Suppressor macrophage treated with lipopolysaccharide for 4 hours (primary cell): Measurements from ENCODE around the gene RTP4.
"Not testable (repeated sequence)": the region's sequence is repeated elsewhere in the genome, so short reads cannot be mapped to it uniquely, and the experiment has no call there.

Experiments used
- DNase-seq: peaks from one replicate; pipeline ENCODE4 v3.0.0-alpha.2; 2020

The RTP4 gene

GRCh38 chr3:187375581-187375980 is 7.4 kb downstream of the RTP4 start:
- no peak for DNase-seq

- DNase-seq: no peak
Observed at GRCh38 chr3:187377842-187378241, 9.7 kb downstream of the RTP4 start.

- no peak for DNase-seq
Observed at GRCh38 chr3:187382609-187383151, 14.5 kb downstream of the RTP4 start.

DNA sequence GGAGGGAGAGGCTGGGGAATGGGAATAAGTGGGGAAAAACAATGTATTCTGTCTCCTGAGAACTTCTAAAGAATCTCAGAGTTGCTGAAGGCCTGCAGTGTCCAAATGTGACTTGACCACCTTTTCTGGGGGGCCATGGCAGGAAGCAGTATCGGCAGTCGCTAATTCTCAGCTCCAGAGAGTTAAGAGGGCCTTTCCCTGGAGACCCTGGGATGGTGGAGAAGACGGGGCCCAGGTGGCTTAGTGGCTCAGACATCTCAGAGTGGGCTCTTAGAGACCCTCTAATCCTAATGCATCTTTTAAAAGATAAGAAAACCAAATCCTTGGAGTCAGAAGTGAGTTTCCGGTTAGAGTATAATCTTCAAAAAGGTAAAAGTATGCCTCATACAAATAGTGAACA is 15.1 kb downstream of the RTP4 start:
- DNase-seq: no peak

DNA sequence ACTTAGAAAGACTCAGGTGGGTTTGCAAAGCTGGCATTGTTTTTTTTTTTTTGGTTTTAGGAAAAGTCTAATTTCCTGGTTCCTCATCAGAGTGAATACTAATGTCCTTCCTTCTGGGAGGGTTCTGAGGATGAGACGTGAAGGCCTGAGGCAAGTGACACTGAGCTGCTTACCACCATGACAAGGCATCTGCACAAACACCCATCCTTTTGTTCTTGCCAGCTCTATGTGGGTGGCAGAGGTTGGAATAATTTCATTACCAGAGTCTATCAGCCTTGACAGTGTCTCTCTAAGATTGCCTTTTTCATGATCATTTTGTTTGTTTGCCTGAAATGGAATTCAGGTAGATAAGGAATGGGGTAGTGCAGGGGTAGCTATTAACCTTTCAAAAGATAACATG is 17.1 kb downstream of the RTP4 start:
- DNase-seq: no peak

DNA sequence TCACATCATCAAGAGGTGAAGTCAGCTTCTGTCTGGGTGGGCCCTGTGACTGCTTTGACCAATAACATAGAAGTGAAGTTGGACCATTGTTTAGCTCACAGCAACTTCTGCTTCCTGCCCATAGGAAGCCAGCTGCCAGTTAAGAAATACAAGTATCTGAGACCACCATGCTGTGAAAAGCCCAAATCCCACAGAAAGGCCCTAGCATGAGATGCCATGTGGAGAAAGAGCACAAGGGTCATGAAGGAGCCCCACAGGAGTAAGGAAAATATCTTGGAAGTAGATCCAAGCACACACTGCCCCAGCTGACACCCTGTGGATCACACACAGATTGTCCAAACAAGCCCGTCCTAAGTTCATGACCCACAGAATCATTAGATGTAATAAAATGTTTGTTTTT is 28.5 kb downstream of the RTP4 start:
- DNase-seq: no peak

GRCh38 chr3:187398955-187399354 is 30.8 kb downstream of the RTP4 start:
- DNase-seq: no peak

GRCh38 chr3:187400756-187401155 is 32.6 kb downstream of the RTP4 start:
- no peak for DNase-seq

GRCh38 chr3:187401856-187402255 is 33.7 kb downstream of the RTP4 start:
- no peak for DNase-seq

DNA sequence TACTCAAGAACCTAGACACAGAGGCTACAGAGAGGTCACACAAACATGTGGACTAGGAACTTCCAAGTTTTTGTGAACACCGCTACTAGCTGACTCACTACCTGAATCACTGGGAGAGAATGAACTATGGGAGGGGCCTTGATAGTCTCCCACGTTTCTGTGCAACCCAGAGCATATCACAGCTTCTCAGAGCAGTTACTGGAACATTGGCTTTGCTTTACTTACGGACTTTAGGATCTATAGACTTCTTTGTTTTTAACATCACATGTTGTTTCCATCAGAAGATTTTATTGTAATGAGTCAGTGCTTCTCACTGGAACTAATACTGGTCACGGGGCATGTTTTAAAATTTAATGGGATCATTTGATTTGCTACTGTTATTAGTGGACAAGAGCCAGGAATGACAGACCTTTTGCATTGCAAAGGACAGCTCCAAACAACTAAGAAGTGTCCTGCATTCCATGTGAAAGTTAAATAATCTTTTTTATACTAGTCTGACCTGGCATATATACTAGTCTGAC is 35.6 kb downstream of the RTP4 start:
- DNase-seq: no peak

- no peak for DNase-seq
Observed at GRCh38 chr3:187406927-187407326, 38.7 kb downstream of the RTP4 start.

GRCh38 chr3:187411991-187412781 is 44.0 kb downstream of the RTP4 start:
- DNase-seq: not testable (repeated sequence)
